Endothelial cell of umbilical vein (primary cell): Measurements from ENCODE around the gene LHPP.

Experiments used
- CTCF ChIP-seq, 2 donors: IDR thresholded peaks; 1 replicate in 1 of 2; 2 replicates in 1 of 2; pipeline ENCODE4 v1.5.1; 2011; ENCODE audit warnings: low read length in 2 of 2, mild to moderate bottlenecking in 2 of 2, moderate library complexity in 2 of 2, control low read depth in 1 of 2, inconsistent platforms in 1 of 2, low read depth in 1 of 2; ENCODE audit not compliant: insufficient read depth in 1 of 2; ENCODE audit errors: extremely low read depth in 1 of 2
- EZH2 ChIP-seq: IDR thresholded peaks from 2 replicates; pipeline ENCODE4 v1.6.1; 2012; ENCODE audit warnings: borderline replicate concordance, low read depth, mild to moderate bottlenecking, moderate library complexity, low read length, inconsistent platforms; ENCODE audit not compliant: severe bottlenecking
- FOS ChIP-seq: IDR thresholded peaks from 2 replicates; pipeline ENCODE4 v1.6.1; 2011; ENCODE audit warnings: mild to moderate bottlenecking, low read length, moderate library complexity, borderline replicate concordance; ENCODE audit not compliant: insufficient read depth
- GATA2 ChIP-seq: IDR thresholded peaks from 2 replicates; pipeline ENCODE4 v1.7.0; 2011; ENCODE audit warnings: low read depth, mild to moderate bottlenecking, moderate library complexity, mixed read lengths, low read length; ENCODE audit not compliant: insufficient read length, insufficient read depth
- JUN ChIP-seq: IDR thresholded peaks from 2 replicates; pipeline ENCODE4 v1.6.1; 2011; ENCODE audit warnings: borderline replicate concordance, low read depth; ENCODE audit not compliant: insufficient read length, insufficient read depth
- MAX ChIP-seq: IDR thresholded peaks from 2 replicates; pipeline ENCODE4 v1.6.1; 2011; ENCODE audit not compliant: insufficient read depth, insufficient read length
- MYC ChIP-seq: IDR thresholded peaks from one replicate; pipeline ENCODE4 v1.6.1; 2011; ENCODE audit warnings: mild to moderate bottlenecking, low read depth, low read length
- POLR2A ChIP-seq: IDR thresholded peaks from 2 replicates; pipeline ENCODE4 v1.6.1; 2012; ENCODE audit warnings: low read depth, mild to moderate bottlenecking, control low read depth, low read length
- POLR2AphosphoS5 ChIP-seq: IDR thresholded peaks from 2 replicates; pipeline ENCODE4 v1.6.1; 2012; ENCODE audit warnings: low read depth, mild to moderate bottlenecking, control low read depth, low read length, moderate library complexity; ENCODE audit not compliant: insufficient read depth

GRCh38 chr10:124657806-124658205, 196.2 kb downstream of the LHPP start:
- no peak for TF ChIP-seq CTCF (IDR thresholded peaks at IDR 0.05; ENCODE audit: extremely low read depth in 1 of 2, insufficient read depth in 1 of 2, low read depth in 1 of 2, low read length in 2 of 2)
- no peak for TF ChIP-seq POLR2A
- TF ChIP-seq EZH2 = no peak
- TF ChIP-seq POLR2AphosphoS5 = no peak
- TF ChIP-seq MAX = no peak
- TF ChIP-seq JUN = no peak
- TF ChIP-seq MYC = no peak
- no peak for TF ChIP-seq FOS
- TF ChIP-seq GATA2 = no peak
